GM23248 (cell line): ENCODE measurements around the gene ASB16.

Experiments used
- EZH2 ChIP-seq: fragments of 200-600 bp; sonication (generic); IDR thresholded peaks from 2 replicates; pipeline ENCODE4 v1.6.1; 2018; ENCODE audit warnings: antibody characterized with exemption, mild to moderate bottlenecking; ENCODE audit not compliant: insufficient read depth, poor library complexity, severe bottlenecking
- EZH2phosphoT487 ChIP-seq: fragments of 200-600 bp; sonication (generic); IDR thresholded peaks from 2 replicates; pipeline ENCODE4 v1.6.1; 2018; ENCODE audit warnings: antibody characterized with exemption, moderate library complexity, mild to moderate bottlenecking, low read depth; ENCODE audit not compliant: insufficient read depth

- TF ChIP-seq EZH2 (no peak), EZH2phosphoT487 (no peak)
These were observed 44.4 kb downstream of the ASB16 start for GRCh38 chr17:44214896-44215295.
